Heart left ventricle (tissue), 13 donors: Measurements from ENCODE around the gene LAMA2.

Source experiments
- POLR2A ChIP-seq, 2 donors: fragments of 450-650 bp; IDR thresholded peaks; one replicate each; pipeline ENCODE4 v1.6.1; 2017; ENCODE audit warnings: antibody characterized with exemption in 2 of 2, mild to moderate bottlenecking in 2 of 2, moderate library complexity in 2 of 2
- TF ChIP-seq, protein P1 (sequence below), 12 donors: fragments of 200-600 bp; sonication (generic) in 4 of 12; IDR thresholded peaks; one replicate each; pipeline versions ENCODE4 v1.5.0 to v1.8.0; 2018 to 2022; ENCODE audit warnings: antibody characterized with exemption in 12 of 12, mild to moderate bottlenecking in 5 of 12
- donor health status: ischemic (EF 13 %, LVEDD 7.1; RV severe dilation, severe dysfunction).
- donor health status: DM: no; HTN: yes; CAD: no.
- donor health status: DM: no; HTN: no; CAD: no.
- donor health status: ischemic (EF 25% LVEDD 6.9; RV normal size, moderate dysfunction).
- donor health status: ischemic (EF 25% LVEDD 5.7; RV mildly dilated, moderate dysfunction).
- donor health status: ischemic (EF 35%, LVEDD 5.7; RV mildly dilated, moderate dysfunction).
- donor health status: nonischemic (EF 11% LVEDD 7.7; RV severe dilation, severe dysfunction).
- donor health status: DM: yes; HTN: yes; CAD: no.
- donor health status: PGD.
- donor health status: ischemic (EF 29% LVEDD 5.4; RV normal size, mild dysfunction).
- donor health status: nonischemic (EF 23%, LVEDD 6.1; RV moderate dilation, normal function).

GRCh38 chr6:128997880-128998279, 114.9 kb downstream of the LAMA2 start:
- TF ChIP-seq, protein P1, sequence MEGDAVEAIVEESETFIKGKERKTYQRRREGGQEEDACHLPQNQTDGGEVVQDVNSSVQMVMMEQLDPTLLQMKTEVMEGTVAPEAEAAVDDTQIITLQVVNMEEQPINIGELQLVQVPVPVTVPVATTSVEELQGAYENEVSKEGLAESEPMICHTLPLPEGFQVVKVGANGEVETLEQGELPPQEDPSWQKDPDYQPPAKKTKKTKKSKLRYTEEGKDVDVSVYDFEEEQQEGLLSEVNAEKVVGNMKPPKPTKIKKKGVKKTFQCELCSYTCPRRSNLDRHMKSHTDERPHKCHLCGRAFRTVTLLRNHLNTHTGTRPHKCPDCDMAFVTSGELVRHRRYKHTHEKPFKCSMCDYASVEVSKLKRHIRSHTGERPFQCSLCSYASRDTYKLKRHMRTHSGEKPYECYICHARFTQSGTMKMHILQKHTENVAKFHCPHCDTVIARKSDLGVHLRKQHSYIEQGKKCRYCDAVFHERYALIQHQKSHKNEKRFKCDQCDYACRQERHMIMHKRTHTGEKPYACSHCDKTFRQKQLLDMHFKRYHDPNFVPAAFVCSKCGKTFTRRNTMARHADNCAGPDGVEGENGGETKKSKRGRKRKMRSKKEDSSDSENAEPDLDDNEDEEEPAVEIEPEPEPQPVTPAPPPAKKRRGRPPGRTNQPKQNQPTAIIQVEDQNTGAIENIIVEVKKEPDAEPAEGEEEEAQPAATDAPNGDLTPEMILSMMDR (IDR thresholded peaks at IDR 0.05), result no peak
- TF ChIP-seq POLR2A (IDR thresholded peaks at IDR 0.05), result no peak
